Measurements from ENCODE around the gene HAUS8.

HAUS8 gene

GRCh38 chr19:17112700-17113099 is 37.4 kb upstream of the HAUS8 start:
- TF ChIP-seq REST (IDR thresholded peaks at IDR 0.05; ENCODE audit: low read depth) (no peak), MAX (IDR thresholded peaks at IDR 0.05) (no peak), YY1 (IDR thresholded peaks at IDR 0.05; ENCODE audit: low read depth) (no peak), NFIC (IDR thresholded peaks at IDR 0.05) (no peak), TCF12 (IDR thresholded peaks at IDR 0.05; ENCODE audit: low read depth) (no peak), EGR1 (IDR thresholded peaks at IDR 0.05) (no peak), EP300 (IDR thresholded peaks at IDR 0.05; ENCODE audit: borderline replicate concordance) (no peak), TEAD4 (IDR thresholded peaks at IDR 0.05) (no peak), TAF1 (IDR thresholded peaks at IDR 0.05; ENCODE audit: low read depth) (no peak), CREB1 (IDR thresholded peaks at IDR 0.05; ENCODE audit: low read depth) (no peak), FOXM1 (IDR thresholded peaks at IDR 0.05; ENCODE audit: borderline replicate concordance, low read depth) (no peak), RAD21 (IDR thresholded peaks at IDR 0.05; ENCODE audit: low read depth) (no peak), ZBTB7A (IDR thresholded peaks at IDR 0.05; ENCODE audit: low read depth) (no peak), USF1 (IDR thresholded peaks at IDR 0.05) (no peak), CEBPB (IDR thresholded peaks at IDR 0.05) (no peak)

- TF ChIP-seq EGR1 (IDR thresholded peaks at IDR 0.05) (no peak), USF1 (IDR thresholded peaks at IDR 0.05) (no peak), TAF1 (IDR thresholded peaks at IDR 0.05; ENCODE audit: low read depth) (no peak), REST (IDR thresholded peaks at IDR 0.05; ENCODE audit: low read depth) (no peak), EP300 (IDR thresholded peaks at IDR 0.05; ENCODE audit: borderline replicate concordance) (no peak), YY1 (IDR thresholded peaks at IDR 0.05; ENCODE audit: low read depth) (no peak), TEAD4 (IDR thresholded peaks at IDR 0.05) (no peak), MAX (IDR thresholded peaks at IDR 0.05) (no peak), FOXM1 (IDR thresholded peaks at IDR 0.05; ENCODE audit: borderline replicate concordance, low read depth) (no peak), CREB1 (IDR thresholded peaks at IDR 0.05; ENCODE audit: low read depth) (no peak), RAD21 (IDR thresholded peaks at IDR 0.05; ENCODE audit: low read depth) (no peak), NFIC (IDR thresholded peaks at IDR 0.05) (no peak), ZBTB7A (IDR thresholded peaks at IDR 0.05; ENCODE audit: low read depth) (no peak), TCF12 (IDR thresholded peaks at IDR 0.05; ENCODE audit: low read depth) (no peak), CEBPB (IDR thresholded peaks at IDR 0.05) (no peak)
These were observed 37.0 kb upstream of the HAUS8 start for GRCh38 chr19:17112271-17112670.

GRCh38 chr19:17111766-17112165 is 36.5 kb upstream of the HAUS8 start:
- TF ChIP-seq CREB1 (IDR thresholded peaks at IDR 0.05; ENCODE audit: low read depth) (no peak), REST (IDR thresholded peaks at IDR 0.05; ENCODE audit: low read depth) (no peak), NFIC (IDR thresholded peaks at IDR 0.05) (no peak), FOXM1 (IDR thresholded peaks at IDR 0.05; ENCODE audit: borderline replicate concordance, low read depth) (no peak), YY1 (IDR thresholded peaks at IDR 0.05; ENCODE audit: low read depth) (no peak)

- TF ChIP-seq REST (IDR thresholded peaks at IDR 0.05; ENCODE audit: low read depth): no peak
- TF ChIP-seq FOXM1 (IDR thresholded peaks at IDR 0.05; ENCODE audit: borderline replicate concordance, low read depth): no peak
- TF ChIP-seq ZBTB7A (IDR thresholded peaks at IDR 0.05; ENCODE audit: low read depth): no peak
- TF ChIP-seq EP300 (IDR thresholded peaks at IDR 0.05; ENCODE audit: borderline replicate concordance): no peak
- TF ChIP-seq NFIC (IDR thresholded peaks at IDR 0.05): no peak
- TF ChIP-seq CEBPB (IDR thresholded peaks at IDR 0.05): no peak
These were observed 35.3 kb upstream of the HAUS8 start for GRCh38 chr19:17110599-17110966.

Data from Ishikawa (cell line).